Activated CD4-positive, alpha-beta T cell treated with anti-CD3 and anti-CD28 coated beads, Interleukin-2, amount 50 U/mL, for 16 hours (primary cell): ENCODE measurements around the gene SLC30A9.

Experiments used
- DNase-seq: peaks from one replicate; pipeline ENCODE4 v3.0.0-alpha.2; 2020

Gene SLC30A9

GRCh38 chr4:42008011-42008786, 17.9 kb downstream of the SLC30A9 start:
- DNase-seq: no peak

GRCh38 chr4:42015438-42015837, 25.1 kb downstream of the SLC30A9 start:
- no peak for DNase-seq

- DNase-seq: no peak
Measured at GRCh38 chr4:42018451-42018850, 28.1 kb downstream of the SLC30A9 start.

- no peak for DNase-seq
Measured at GRCh38 chr4:42048394-42048793, 58.1 kb downstream of the SLC30A9 start.

- no peak for DNase-seq
Measured at GRCh38 chr4:42050516-42051249, 60.4 kb downstream of the SLC30A9 start.

- DNase-seq: no peak
Measured at GRCh38 chr4:42066402-42066801, 76.1 kb downstream of the SLC30A9 start.

- no peak for DNase-seq
Measured at GRCh38 chr4:42067264-42067663, 76.9 kb downstream of the SLC30A9 start.

- no peak for DNase-seq
Measured at GRCh38 chr4:42070463-42070862, 80.1 kb downstream of the SLC30A9 start.

GRCh38 chr4:42074294-42074693, 84.0 kb downstream of the SLC30A9 start:
- no peak for DNase-seq

GRCh38 chr4:42078184-42078801, 88.0 kb downstream of the SLC30A9 start:
- DNase-seq: no peak

- no peak for DNase-seq
Measured at GRCh38 chr4:42080306-42080705, 90.0 kb downstream of the SLC30A9 start.

- no peak for DNase-seq
Measured at GRCh38 chr4:42083816-42084215, 93.5 kb downstream of the SLC30A9 start.

- no peak for DNase-seq
Measured at GRCh38 chr4:42088386-42088785, 98.1 kb downstream of the SLC30A9 start.

GRCh38 chr4:42101446-42101975, 111.2 kb downstream of the SLC30A9 start:
- DNase-seq: no peak

- no peak for DNase-seq
Measured at GRCh38 chr4:42104521-42104920, 114.2 kb downstream of the SLC30A9 start.

- no peak for DNase-seq
Measured at GRCh38 chr4:42112846-42113245, 122.5 kb downstream of the SLC30A9 start.

GRCh38 chr4:42119886-42120285, 129.6 kb downstream of the SLC30A9 start:
- DNase-seq: no peak

- DNase-seq: no peak
Measured at GRCh38 chr4:42122237-42122636, 131.9 kb downstream of the SLC30A9 start.

- DNase-seq: no peak
Measured at GRCh38 chr4:42123071-42123644, 132.8 kb downstream of the SLC30A9 start.

- no peak for DNase-seq
Measured at GRCh38 chr4:42132099-42132498, 141.8 kb downstream of the SLC30A9 start.

- no peak for DNase-seq
Measured at GRCh38 chr4:42133006-42133405, 142.7 kb downstream of the SLC30A9 start.

GRCh38 chr4:42136371-42136770, 146.0 kb downstream of the SLC30A9 start:
- DNase-seq: no peak
